M059J (cell line): ENCODE results near the gene KSR1. TPM values are rescaled to one million over a fixed set of nuclear protein-coding genes. Genes with fewer than 3 reads are reported as not detected.
"Not testable (repeated sequence)": the region's sequence is repeated elsewhere in the genome, so short reads cannot be mapped to it uniquely, and the experiment has no call there.

Experiments used
- DNase-seq: peaks from one replicate; pipeline ENCODE4 v3.0.0-alpha.2; 2012; ENCODE audit warnings: low read depth
- total RNA-seq: library from RNA; depleted of rRNA; stranded (reverse); fragments of >200 nt; shearing (Covaris generic); gene quantifications from 2 replicates; pipeline ENCODE4 v1.2.3, GENCODE V29; 2014

The KSR1 gene
- total RNA-seq, 1 experiment from 2014 or later: 3.8 TPM

GRCh38 chr17:27633312-27634025 is 177.2 kb downstream of the KSR1 start:
- no peak for DNase-seq

GRCh38 chr17:27634026-27634335 is 177.7 kb downstream of the KSR1 start:
- DNase-seq: no peak

GRCh38 chr17:27634776-27635175 is 178.5 kb downstream of the KSR1 start:
- DNase-seq: no peak

- DNase-seq: no peak
These were observed 179.1 kb downstream of the KSR1 start for GRCh38 chr17:27635275-27635823.

GRCh38 chr17:27636005-27636520 is 179.8 kb downstream of the KSR1 start:
- not testable (repeated sequence) for DNase-seq

- not testable (repeated sequence) for DNase-seq
These were observed 181.6 kb downstream of the KSR1 start for GRCh38 chr17:27637818-27638217.

- DNase-seq: not testable (repeated sequence)
These were observed 182.2 kb downstream of the KSR1 start for GRCh38 chr17:27638415-27638914.

GRCh38 chr17:27640790-27641189 is 184.5 kb downstream of the KSR1 start:
- DNase-seq: no peak

GRCh38 chr17:27644586-27644985 is 188.3 kb downstream of the KSR1 start:
- DNase-seq: no peak

- not testable (repeated sequence) for DNase-seq
These were observed 189.4 kb downstream of the KSR1 start for GRCh38 chr17:27645621-27646020.

GRCh38 chr17:27646232-27646631 is 190.0 kb downstream of the KSR1 start:
- DNase-seq: no peak

GRCh38 chr17:27647765-27648164 is 191.5 kb downstream of the KSR1 start:
- no peak for DNase-seq

- peak; percentile 18 for DNase-seq
These were observed 192.9 kb downstream of the KSR1 start for GRCh38 chr17:27649111-27649571.

- no peak for DNase-seq
These were observed 193.7 kb downstream of the KSR1 start for GRCh38 chr17:27649929-27650328.

GRCh38 chr17:27650836-27651235 is 194.6 kb downstream of the KSR1 start:
- DNase-seq: no peak

GRCh38 chr17:27651411-27652345 is 195.4 kb downstream of the KSR1 start:
- DNase-seq: peak; percentile 42

GRCh38 chr17:27653449-27653971 is 197.3 kb downstream of the KSR1 start:
- not testable (repeated sequence) for DNase-seq

GRCh38 chr17:27654136-27654535 is 197.9 kb downstream of the KSR1 start:
- DNase-seq: no peak

- peak; percentile 56 for DNase-seq
These were observed 198.6 kb downstream of the KSR1 start for GRCh38 chr17:27654654-27655524.

GRCh38 chr17:27655525-27656111 is 199.4 kb downstream of the KSR1 start:
- not testable (repeated sequence) for DNase-seq
